GM12864 (cell line): ENCODE measurements around the gene AEBP2.

Experiments used
- DNase-seq: peaks from one replicate; pipeline ENCODE4 v3.0.0-alpha.2; 2011; ENCODE audit warnings: low read depth
- H3K4me3 ChIP-seq: 2 replicates; pipeline ENCODE4 v1.5.1; 2011; ENCODE audit warnings: mild to moderate bottlenecking, low read depth, low read length, control low read depth
- TF ChIP-seq, protein P1 (sequence below): IDR thresholded peaks from 2 replicates; pipeline ENCODE4 v1.5.1; 2011; ENCODE audit warnings: low read depth, mild to moderate bottlenecking, moderate library complexity, low read length, control low read depth, inconsistent platforms; ENCODE audit errors: missing control alignments

AEBP2 gene

GRCh38 chr12:19436931-19437330 is 2.4 kb upstream of the AEBP2 start:
- TF ChIP-seq, protein P1, sequence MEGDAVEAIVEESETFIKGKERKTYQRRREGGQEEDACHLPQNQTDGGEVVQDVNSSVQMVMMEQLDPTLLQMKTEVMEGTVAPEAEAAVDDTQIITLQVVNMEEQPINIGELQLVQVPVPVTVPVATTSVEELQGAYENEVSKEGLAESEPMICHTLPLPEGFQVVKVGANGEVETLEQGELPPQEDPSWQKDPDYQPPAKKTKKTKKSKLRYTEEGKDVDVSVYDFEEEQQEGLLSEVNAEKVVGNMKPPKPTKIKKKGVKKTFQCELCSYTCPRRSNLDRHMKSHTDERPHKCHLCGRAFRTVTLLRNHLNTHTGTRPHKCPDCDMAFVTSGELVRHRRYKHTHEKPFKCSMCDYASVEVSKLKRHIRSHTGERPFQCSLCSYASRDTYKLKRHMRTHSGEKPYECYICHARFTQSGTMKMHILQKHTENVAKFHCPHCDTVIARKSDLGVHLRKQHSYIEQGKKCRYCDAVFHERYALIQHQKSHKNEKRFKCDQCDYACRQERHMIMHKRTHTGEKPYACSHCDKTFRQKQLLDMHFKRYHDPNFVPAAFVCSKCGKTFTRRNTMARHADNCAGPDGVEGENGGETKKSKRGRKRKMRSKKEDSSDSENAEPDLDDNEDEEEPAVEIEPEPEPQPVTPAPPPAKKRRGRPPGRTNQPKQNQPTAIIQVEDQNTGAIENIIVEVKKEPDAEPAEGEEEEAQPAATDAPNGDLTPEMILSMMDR, result no peak
- DNase-seq, result no peak
- no peak overlapping the region for H3K4me3 ChIP-seq

DNA sequence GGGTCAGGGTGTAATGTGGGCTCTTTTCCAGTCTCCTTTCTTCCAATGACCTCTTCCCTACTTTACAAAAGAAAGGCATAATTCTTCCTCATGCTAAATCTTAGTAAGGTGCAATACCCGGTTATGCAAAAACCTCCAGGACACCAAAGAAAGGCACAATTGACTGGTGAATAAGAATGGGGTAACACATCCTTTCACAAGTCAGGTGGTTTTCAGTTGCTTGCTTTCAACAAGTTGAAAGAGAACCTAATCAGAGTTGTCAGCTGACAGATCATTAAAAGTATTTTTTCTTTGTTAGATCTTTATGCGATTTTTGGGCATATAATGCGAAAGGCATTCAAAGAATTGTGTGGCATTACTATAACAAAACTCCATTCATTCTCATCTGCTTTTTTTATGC is 1.3 kb upstream of the AEBP2 start:
- no peak for DNase-seq
- no peak overlapping the region for H3K4me3 ChIP-seq
- TF ChIP-seq, protein P1, result no peak

GRCh38 chr12:19440019-19440858 is 947 bp downstream of the AEBP2 start:
- DNase-seq, result peak; percentile 27
- TF ChIP-seq, protein P1, result no peak
- H3K4me3 ChIP-seq, result peak overlapping the region; percentile 99

- TF ChIP-seq, protein P1, result no peak
- no peak for DNase-seq
- peak overlapping the region; percentile 99 for H3K4me3 ChIP-seq
Measured at GRCh38 chr12:19440916-19441315, 1.6 kb downstream of the AEBP2 start.

GRCh38 chr12:19443585-19443984 is 4.3 kb downstream of the AEBP2 start:
- TF ChIP-seq, protein P1, result no peak
- no peak for DNase-seq
- H3K4me3 ChIP-seq, result no peak overlapping the region; the same call in 1 of the 2 replicates

GRCh38 chr12:19444097-19444496 is 4.8 kb downstream of the AEBP2 start:
- H3K4me3 ChIP-seq, result no peak overlapping the region; the same call in 1 of the 2 replicates
- DNase-seq, result no peak
- TF ChIP-seq, protein P1, result no peak

DNA sequence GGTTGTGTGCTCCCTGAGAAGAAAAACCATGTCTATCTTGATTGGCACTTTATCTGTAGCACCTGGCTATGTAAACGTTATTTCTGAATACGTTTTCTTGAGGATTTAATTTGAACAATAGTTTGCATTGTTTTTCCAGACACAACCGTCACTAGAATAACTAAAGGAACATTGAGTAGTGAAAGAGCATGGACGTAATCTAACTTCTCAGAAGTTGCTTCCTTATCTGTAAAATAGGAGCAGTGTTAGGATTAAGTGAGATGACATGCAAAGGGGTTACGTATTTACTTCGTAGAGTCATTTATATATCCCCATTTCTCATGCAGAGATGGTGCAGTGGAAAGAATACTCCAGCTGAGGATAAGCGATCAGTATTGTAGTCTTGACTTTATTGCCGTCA is 8.1 kb downstream of the AEBP2 start:
- no peak for DNase-seq
- TF ChIP-seq, protein P1, result no peak
- H3K4me3 ChIP-seq, result no peak overlapping the region
